Measurements from ENCODE around the gene SGF29. TPM values are rescaled to one million over a fixed set of nuclear protein-coding genes. Genes with fewer than 3 reads are reported as not detected.
"Not testable (repeated sequence)": the region's sequence is repeated elsewhere in the genome, so short reads cannot be mapped to it uniquely, and the experiment has no call there.

The SGF29 gene
- total RNA-seq, 4 donors from 2014 or later: 31.9 to 52.1 (median 36.1) TPM

DNA sequence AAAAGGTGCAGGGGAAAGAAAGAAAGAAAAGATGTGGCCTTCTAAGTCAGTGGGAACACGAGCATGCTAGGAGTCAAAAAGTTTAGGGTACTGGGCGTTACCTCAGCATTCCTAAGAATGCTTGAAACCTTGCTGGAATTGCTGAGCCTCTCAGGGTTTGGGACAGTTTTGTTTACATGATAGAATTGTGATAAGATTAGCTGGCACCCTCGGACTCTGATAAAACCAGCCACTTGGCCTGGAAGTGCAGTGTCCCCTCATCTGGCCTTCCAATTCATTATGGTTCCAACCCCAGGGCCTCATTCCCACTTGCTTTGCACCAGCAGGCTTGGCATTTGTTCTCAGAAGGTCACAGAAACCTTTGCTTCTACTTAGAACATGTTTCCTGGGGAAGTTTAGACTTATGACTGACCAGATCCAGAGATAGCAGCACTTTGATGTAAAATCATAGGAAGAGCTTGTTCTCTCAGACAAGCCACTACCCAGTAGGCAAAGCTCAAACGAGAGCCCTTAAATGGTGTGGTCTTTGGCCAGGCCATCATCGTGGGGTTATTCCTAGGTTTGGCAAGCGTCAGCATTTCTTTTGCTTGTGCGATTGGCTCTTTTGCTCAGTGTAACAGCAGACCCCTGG lies 8.0 kb downstream of the SGF29 start:
- H3K9me3 ChIP-seq: no peaks in the 10 kb centered on the region
- DNase-seq (ENCODE audit: low spot score in 2 of 2): no peak
- H3K4me1 ChIP-seq: peaks cover 0 to 9% (median 0%) of the 10 kb centered on the region in 4 donors
- no peaks in the 10 kb centered on the region for H3K27me3 ChIP-seq
- 68 to 72% methylated on average over 7 of the region's 7 CpGs for WGBS, 2 donors
- H3K4me3 ChIP-seq: no peak overlapping the region
- TF ChIP-seq EP300 (IDR thresholded peaks at IDR 0.05) (no peak), POLR2A (IDR thresholded peaks at IDR 0.05) (no peak)
- TF ChIP-seq, protein P1, sequence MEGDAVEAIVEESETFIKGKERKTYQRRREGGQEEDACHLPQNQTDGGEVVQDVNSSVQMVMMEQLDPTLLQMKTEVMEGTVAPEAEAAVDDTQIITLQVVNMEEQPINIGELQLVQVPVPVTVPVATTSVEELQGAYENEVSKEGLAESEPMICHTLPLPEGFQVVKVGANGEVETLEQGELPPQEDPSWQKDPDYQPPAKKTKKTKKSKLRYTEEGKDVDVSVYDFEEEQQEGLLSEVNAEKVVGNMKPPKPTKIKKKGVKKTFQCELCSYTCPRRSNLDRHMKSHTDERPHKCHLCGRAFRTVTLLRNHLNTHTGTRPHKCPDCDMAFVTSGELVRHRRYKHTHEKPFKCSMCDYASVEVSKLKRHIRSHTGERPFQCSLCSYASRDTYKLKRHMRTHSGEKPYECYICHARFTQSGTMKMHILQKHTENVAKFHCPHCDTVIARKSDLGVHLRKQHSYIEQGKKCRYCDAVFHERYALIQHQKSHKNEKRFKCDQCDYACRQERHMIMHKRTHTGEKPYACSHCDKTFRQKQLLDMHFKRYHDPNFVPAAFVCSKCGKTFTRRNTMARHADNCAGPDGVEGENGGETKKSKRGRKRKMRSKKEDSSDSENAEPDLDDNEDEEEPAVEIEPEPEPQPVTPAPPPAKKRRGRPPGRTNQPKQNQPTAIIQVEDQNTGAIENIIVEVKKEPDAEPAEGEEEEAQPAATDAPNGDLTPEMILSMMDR (IDR thresholded peaks at IDR 0.05): no peak
- peaks cover 0 to 50% (median 1%) of the 10 kb centered on the region in 3 donors for H3K36me3 ChIP-seq
- peak overlapping the region in 1 of 4 donors; percentile 13 for H3K27ac ChIP-seq

DNA sequence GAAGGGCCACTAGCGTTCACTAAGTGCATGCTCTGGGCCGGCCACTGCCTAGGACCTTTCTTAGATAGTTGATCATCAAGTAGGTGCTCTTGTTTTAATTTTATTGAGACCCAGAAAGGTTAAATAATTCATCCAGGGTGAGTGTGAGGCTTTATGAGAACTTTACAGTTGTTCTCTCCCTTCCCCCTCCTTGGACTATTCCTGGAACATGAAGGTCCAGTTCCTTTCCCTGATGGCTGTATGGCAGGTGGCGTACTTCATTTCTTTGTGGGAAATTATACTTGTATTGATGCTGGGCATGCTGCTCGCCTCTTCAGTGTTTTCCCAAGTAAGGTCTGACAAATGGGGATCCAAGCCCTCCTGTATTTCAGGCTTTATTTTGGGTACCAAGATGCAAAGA lies 8.5 kb downstream of the SGF29 start:
- peaks cover 0 to 46% (median 0%) of the 10 kb centered on the region in 3 donors for H3K36me3 ChIP-seq
- H3K27me3 ChIP-seq: no peaks in the 10 kb centered on the region
- no peak overlapping the region for H3K4me3 ChIP-seq
- 88 to 89% methylated on average over 4 of the region's 4 CpGs for WGBS, 2 donors
- H3K9me3 ChIP-seq: peaks cover 0 to 2% (median 0%) of the 10 kb centered on the region in 4 donors
- H3K4me1 ChIP-seq: peaks cover 0 to 3% (median 0%) of the 10 kb centered on the region in 4 donors
- peak overlapping the region in 1 of 4 donors; percentile 13 for H3K27ac ChIP-seq
- TF ChIP-seq EP300 (IDR thresholded peaks at IDR 0.05) (no peak), POLR2A (IDR thresholded peaks at IDR 0.05) (no peak)
- TF ChIP-seq, protein P1 (IDR thresholded peaks at IDR 0.05): no peak
- DNase-seq (ENCODE audit: low spot score in 2 of 2): no peak

DNA sequence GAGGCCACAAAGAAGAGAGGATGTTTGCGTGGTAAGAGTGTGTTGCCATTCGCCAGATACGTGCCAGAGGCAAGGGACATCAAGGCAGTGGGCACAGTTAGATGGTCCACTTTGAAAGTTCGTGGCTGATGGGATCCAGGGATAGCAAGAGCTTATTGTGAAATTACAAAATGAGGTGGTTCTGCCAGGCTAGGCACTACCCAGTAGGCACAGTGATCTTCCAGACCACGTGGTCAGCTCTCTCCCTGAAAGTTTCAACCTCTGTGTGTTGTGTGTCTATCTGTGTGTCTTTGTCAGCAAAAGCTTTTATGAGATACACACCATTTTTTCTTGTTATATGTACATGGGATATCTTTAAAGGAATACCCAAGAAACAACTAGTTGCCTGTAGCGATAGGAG lies 9.5 kb downstream of the SGF29 start:
- 91% methylated on average over 6 of the region's 6 CpGs for WGBS, 2 donors
- Histone ChIP-seq H3K4me3 (no peak overlapping the region), H3K27me3 (no peaks in the 10 kb centered on the region), H3K9me3 (peaks cover 0 to 6% (median 0%) of the 10 kb centered on the region in 4 donors), H3K4me1 (peaks cover 0 to 3% (median 0%) of the 10 kb centered on the region in 4 donors), H3K27ac (no peak overlapping the region), H3K36me3 (peaks cover 0 to 36% (median 0%) of the 10 kb centered on the region in 3 donors)
- TF ChIP-seq EP300 (IDR thresholded peaks at IDR 0.05) (no peak), POLR2A (IDR thresholded peaks at IDR 0.05) (no peak)
- TF ChIP-seq, protein P1 (IDR thresholded peaks at IDR 0.05): no peak
- DNase-seq (ENCODE audit: low spot score in 2 of 2): no peak

DNA sequence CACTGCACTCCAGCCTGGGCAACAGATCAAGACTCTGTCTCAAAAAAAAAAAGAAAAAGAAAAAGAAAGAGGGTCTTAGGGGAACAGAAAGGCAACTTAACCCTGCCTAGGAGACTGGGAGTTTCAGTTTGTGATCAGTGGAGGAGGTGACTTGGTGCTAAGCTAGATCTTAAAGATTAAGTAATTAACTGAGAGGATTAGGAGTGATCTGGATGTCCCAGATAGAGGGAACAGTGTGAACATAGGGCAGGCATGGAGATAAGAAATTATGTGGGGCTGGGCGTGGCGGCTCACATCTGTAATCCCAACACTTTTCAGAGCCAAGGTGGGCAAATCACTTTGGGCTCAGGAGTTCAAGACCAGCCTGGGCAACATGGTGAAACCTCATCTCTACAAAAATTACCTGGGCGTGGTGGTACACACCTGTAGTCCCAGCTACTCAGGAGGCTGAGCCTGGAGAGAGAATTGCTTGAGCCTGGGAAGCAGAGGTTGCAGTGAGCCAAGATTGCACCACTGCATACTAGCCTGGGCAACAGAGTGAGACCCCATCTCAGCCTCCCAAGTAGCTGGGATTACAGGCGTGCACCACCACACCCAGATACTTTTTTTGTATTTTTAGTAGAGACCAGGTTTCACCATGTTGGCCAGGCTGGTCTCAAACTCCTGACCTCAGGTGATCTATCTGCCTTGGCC lies 12.7 kb downstream of the SGF29 start:
- DNase-seq (ENCODE audit: low spot score in 2 of 2); H3K4me1 ChIP-seq; H3K9me3 ChIP-seq; H3K4me3 ChIP-seq; H3K27ac ChIP-seq; H3K27me3 ChIP-seq: not testable (repeated sequence)
- H3K36me3 ChIP-seq: peaks cover 0 to 24% (median 0%) of the 10 kb centered on the region in 3 donors
- 98 to 99% methylated on average over 4 of the region's 4 CpGs for WGBS, 2 donors

DNA sequence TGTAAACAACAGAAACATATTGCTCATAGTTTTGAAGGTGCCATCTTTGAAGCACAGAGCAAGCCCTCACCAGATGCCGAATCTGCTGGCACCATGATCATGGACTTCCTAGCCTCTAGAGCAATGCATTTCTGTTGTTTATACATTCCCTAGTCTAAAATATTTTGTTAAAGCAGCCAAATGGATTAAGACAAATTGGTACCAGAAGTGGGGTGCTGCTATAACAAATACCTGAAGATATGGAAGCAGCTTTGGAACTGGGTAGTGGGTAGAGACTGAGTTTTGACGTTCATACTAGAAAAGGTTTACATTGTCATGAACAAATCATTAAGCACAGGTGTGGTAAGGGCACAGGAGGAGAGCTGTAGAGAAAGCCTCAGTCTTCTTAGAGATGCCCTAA lies 13.6 kb downstream of the SGF29 start:
- Histone ChIP-seq H3K36me3 (peaks cover 0 to 24% (median 0%) of the 10 kb centered on the region in 3 donors), H3K27ac (no peak overlapping the region), H3K4me3 (no peak overlapping the region), H3K9me3 (peaks cover 0 to 6% (median 0%) of the 10 kb centered on the region in 4 donors), H3K27me3 (no peaks in the 10 kb centered on the region), H3K4me1 (peaks cover 0 to 3% (median 0%) of the 10 kb centered on the region in 4 donors)
- DNase-seq (ENCODE audit: low spot score in 2 of 2): no peak
- WGBS, 2 donors: 97 to 98% methylated on average over 2 of the region's 2 CpGs
- TF ChIP-seq, protein P1 (IDR thresholded peaks at IDR 0.05): no peak
- TF ChIP-seq POLR2A (IDR thresholded peaks at IDR 0.05) (no peak), EP300 (IDR thresholded peaks at IDR 0.05) (no peak)
